22Rv1 (cell line): ENCODE results near the gene DNAJC5G.
"Not testable (repeated sequence)": the region's sequence is repeated elsewhere in the genome, so short reads cannot be mapped to it uniquely, and the experiment has no call there.

Experiments used
- ZFX ChIP-seq: fragments of 450-650 bp; IDR thresholded peaks from 2 replicates; pipeline ENCODE4 v1.6.1; 2017; ENCODE audit warnings: antibody characterized with exemption, borderline replicate concordance
- TF ChIP-seq, protein P1 (sequence below): fragments of 450-650 bp; IDR thresholded peaks from 2 replicates; pipeline ENCODE4 v1.5.1; 2017; ENCODE audit warnings: mild to moderate bottlenecking

DNA sequence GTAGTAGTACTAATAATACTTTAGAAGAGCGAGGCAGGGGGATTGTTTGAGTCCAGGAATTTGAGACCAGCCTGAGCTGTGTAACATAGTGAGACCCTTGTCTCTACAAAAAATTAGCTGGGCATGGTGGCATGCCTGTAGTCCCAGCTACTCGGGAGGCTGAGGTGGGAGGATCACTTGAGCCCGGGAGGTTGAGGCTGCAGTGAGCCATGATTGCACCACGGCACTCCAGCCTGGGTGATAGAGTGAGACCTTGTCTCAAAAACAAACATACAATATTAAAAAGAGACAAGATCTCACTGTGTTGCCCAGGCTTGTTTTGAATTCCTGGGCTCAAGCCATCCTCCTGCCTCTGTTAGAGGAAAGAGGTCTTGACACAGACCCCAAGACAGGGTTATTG is 25.4 kb downstream of the DNAJC5G start:
- TF ChIP-seq, protein P1, sequence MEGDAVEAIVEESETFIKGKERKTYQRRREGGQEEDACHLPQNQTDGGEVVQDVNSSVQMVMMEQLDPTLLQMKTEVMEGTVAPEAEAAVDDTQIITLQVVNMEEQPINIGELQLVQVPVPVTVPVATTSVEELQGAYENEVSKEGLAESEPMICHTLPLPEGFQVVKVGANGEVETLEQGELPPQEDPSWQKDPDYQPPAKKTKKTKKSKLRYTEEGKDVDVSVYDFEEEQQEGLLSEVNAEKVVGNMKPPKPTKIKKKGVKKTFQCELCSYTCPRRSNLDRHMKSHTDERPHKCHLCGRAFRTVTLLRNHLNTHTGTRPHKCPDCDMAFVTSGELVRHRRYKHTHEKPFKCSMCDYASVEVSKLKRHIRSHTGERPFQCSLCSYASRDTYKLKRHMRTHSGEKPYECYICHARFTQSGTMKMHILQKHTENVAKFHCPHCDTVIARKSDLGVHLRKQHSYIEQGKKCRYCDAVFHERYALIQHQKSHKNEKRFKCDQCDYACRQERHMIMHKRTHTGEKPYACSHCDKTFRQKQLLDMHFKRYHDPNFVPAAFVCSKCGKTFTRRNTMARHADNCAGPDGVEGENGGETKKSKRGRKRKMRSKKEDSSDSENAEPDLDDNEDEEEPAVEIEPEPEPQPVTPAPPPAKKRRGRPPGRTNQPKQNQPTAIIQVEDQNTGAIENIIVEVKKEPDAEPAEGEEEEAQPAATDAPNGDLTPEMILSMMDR = not testable (repeated sequence)
- not testable (repeated sequence) for TF ChIP-seq ZFX
